Gastrocnemius medialis (tissue), 4 donors: ENCODE measurements around the gene HOXB2. TPM values are rescaled to one million over a fixed set of nuclear protein-coding genes. Genes with fewer than 3 reads are reported as not detected.

Experiments used
- ATAC-seq, 2 donors: fragments of 150-250 bp; one replicate each; pipeline ENCODE4 v1.9.1; 2016
- DNase-seq, 2 donors: peaks; one replicate each; pipeline ENCODE4 v3.0.0-alpha.2; 2019
- H3K27ac ChIP-seq, 4 donors: fragments of 200-600 bp; sonication (generic); 1 replicate in 1 of 4; 2 replicates in 3 of 4; pipeline ENCODE4 v1.5.1; 2016 to 2018; ENCODE audit warnings: mild to moderate bottlenecking in 2 of 4, moderate library complexity in 1 of 4
- H3K27me3 ChIP-seq, 3 donors: fragments of 200-600 bp; sonication (generic) in 2 of 3; 1 replicate in 1 of 3; 2 replicates in 2 of 3; pipeline versions ENCODE4 v1.5.1 to v1.6.0; 2016 to 2019; ENCODE audit warnings: mild to moderate bottlenecking in 1 of 3, moderate library complexity in 1 of 3
- H3K36me3 ChIP-seq, 2 donors: fragments of 200-600 bp; sonication (generic) in 1 of 2; one replicate each; pipeline ENCODE4 v1.5.1; 2017 to 2018
- H3K4me1 ChIP-seq, 2 donors: fragments of 200-600 bp; sonication (generic) in 1 of 2; one replicate each; pipeline ENCODE4 v1.5.1; 2016 to 2017; ENCODE audit warnings: mild to moderate bottlenecking in 2 of 2
- H3K4me3 ChIP-seq, 4 donors: fragments of 200-600 bp; sonication (generic) in 3 of 4; 1 replicate in 1 of 4; 2 replicates in 3 of 4; pipeline ENCODE4 v1.5.1; 2016 to 2019; ENCODE audit warnings: mild to moderate bottlenecking in 2 of 4
- H3K9me3 ChIP-seq, 3 donors: fragments of 200-600 bp; sonication (generic) in 2 of 3; 1 replicate in 1 of 3; 2 replicates in 2 of 3; pipeline ENCODE4 v1.5.1; 2016 to 2019
- CTCF ChIP-seq, 5 experiments: fragments of 450-650 bp in 3 of 5; fragments of 200-600 bp in 2 of 5; sonication (generic) in 2 of 5; IDR thresholded peaks in 4 of 5; conservative IDR thresholded peaks in 1 of 5; 1 replicate in 4 of 5; 2 replicates in 1 of 5; pipeline ENCODE4 v1.5.1; 2016 to 2019; ENCODE audit warnings: antibody characterized with exemption in 5 of 5, mild to moderate bottlenecking in 3 of 5, moderate library complexity in 3 of 5
- POLR2A ChIP-seq, 2 donors: fragments of 450-650 bp; IDR thresholded peaks; one replicate each; pipeline ENCODE4 v1.6.1; 2017; ENCODE audit warnings: antibody characterized with exemption in 2 of 2, mild to moderate bottlenecking in 2 of 2, moderate library complexity in 2 of 2
- in situ Hi-C, 4 donors: fragments of 200-750 bp; cut with MboI; loops; one replicate each; pipeline versions ENCODE4 v1.15.0 to v1.8.0; 2017; ENCODE audit warnings: low sequenced_read_pairs in 4 of 4
- intact Hi-C: fragments of 100-400 bp; cut with DNase I; formaldehyde crosslinking; loops from one replicate; pipeline ENCODE4 v1.15.1; 2023; ENCODE audit warnings: low total_unique reads
- total RNA-seq, 4 donors: library from RNA; depleted of rRNA; stranded (reverse); fragments of >200 nt; gene quantifications; one replicate each; pipeline versions ENCODE4 v1.1.0 to v1.2.3, GENCODE V29; 2016

The HOXB2 gene
- total RNA-seq, 4 donors from 2014 or later, result 4.1 to 22.1 (median 10.4) TPM

DNA sequence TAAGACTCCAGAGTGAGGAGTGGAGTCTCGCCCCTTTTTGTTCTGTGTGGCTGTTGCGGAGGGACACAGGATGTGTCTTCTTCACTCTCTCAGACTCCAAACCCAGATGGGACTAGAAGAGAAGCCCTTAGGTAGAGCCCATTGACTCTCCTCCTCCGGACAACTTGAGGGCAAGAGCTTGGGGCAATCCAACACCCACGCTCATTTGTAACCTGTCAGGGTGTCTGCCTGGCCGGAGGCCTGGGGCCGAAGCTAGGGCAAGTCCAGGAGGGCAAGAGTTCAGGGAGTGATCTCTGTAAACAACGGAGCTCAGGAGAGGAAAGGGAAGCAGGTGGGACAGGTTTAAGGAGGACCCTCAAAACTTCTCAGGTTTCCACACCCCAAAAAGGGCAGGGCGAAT, 12.6 kb downstream of the HOXB2 start:
- no peak overlapping the region for H3K4me3 ChIP-seq
- no peak for ATAC-seq
- TF ChIP-seq CTCF (IDR thresholded peaks at IDR 0.05 in 4 of 5, conservative IDR thresholded peaks at IDR 0.05 in 1 of 5), result no peak
- H3K27ac ChIP-seq, result no peak overlapping the region
- intact Hi-C loops, result no loop called here
- no peaks in the 10 kb centered on the region for H3K4me1 ChIP-seq
- no peak for DNase-seq
- H3K27me3 ChIP-seq, result peaks cover 0 to 12% (median 6%) of the 10 kb centered on the region in 3 donors
- H3K36me3 ChIP-seq, result no peaks in the 10 kb centered on the region
- in situ Hi-C loops, result no loop called here
- H3K9me3 ChIP-seq, result no peaks in the 10 kb centered on the region

DNA sequence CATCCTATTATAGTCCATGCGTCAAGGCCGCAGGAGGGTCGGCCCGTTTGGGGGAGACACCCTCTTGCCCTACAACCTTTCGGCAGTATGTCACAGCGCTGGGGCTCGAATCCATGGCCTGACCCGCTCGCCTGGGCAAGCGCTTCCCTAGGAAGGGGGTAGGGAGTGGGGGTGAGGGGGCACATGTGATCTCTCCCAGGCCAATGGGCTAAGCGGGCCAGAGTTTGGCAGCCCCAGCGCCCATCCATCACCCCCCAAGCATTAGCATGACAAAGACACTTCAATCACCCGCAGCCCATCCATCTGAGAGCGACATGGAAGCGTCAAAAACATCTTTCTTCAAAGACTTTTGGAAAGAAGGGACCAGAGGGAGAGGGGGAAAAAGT, 14.0 kb downstream of the HOXB2 start, which contains the start of gene HOXB1:
Gene HOXB1 (minus strand): TSS at position 125 of the 386 bp plus-strand sequence. CDS start 107 bp downstream, at position 18.
- ATAC-seq, result no peak
- H3K36me3 ChIP-seq, result no peaks in the 10 kb centered on the region
- in situ Hi-C loops, result no loop called here
- H3K27ac ChIP-seq, result no peak within 1 kb of the TSS
- TF ChIP-seq POLR2A (IDR thresholded peaks at IDR 0.05) (no peak), CTCF (IDR thresholded peaks at IDR 0.05 in 4 of 5, conservative IDR thresholded peaks at IDR 0.05 in 1 of 5) (no peak)
- no peaks in the 10 kb centered on the region for H3K4me1 ChIP-seq
- peaks cover 10 to 12% (median 12%) of the 10 kb centered on the region in 3 donors for H3K27me3 ChIP-seq
- H3K4me3 ChIP-seq, result no peak within 1 kb of the TSS
- intact Hi-C loops, result no loop called here
- H3K9me3 ChIP-seq, result no peaks in the 10 kb centered on the region
- DNase-seq, result no peak

GRCh38 chr17:48530208-48530886, 14.6 kb downstream of the HOXB2 start:
- Histone ChIP-seq H3K4me3 (no peak overlapping the region), H3K27me3 (peaks cover 10 to 13% (median 12%) of the 10 kb centered on the region in 3 donors), H3K36me3 (no peaks in the 10 kb centered on the region), H3K27ac (no peak overlapping the region), H3K9me3 (no peaks in the 10 kb centered on the region), H3K4me1 (no peaks in the 10 kb centered on the region)
- intact Hi-C loops, result no loop called here
- in situ Hi-C loops, result no loop called here
- DNase-seq (no peak), ATAC-seq (no peak)
- no peak for TF ChIP-seq CTCF (IDR thresholded peaks at IDR 0.05 in 4 of 5, conservative IDR thresholded peaks at IDR 0.05 in 1 of 5)
- TF ChIP-seq POLR2A (IDR thresholded peaks at IDR 0.05), result no peak

DNA sequence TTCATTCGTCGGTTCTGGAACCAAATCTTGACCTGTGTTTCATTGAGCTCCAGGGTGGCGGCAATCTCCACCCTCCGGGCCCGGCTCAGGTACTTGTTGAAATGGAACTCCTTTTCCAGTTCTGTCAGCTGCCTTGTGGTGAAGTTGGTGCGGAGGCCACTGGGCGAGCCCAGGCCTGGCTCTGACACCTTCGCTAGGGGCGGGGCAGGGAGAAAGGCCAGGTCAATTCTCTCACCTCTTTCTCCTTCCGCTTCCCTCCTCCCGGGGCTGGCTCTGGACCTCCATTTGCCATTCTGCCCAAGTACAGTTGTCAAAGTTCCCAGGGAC, 15.3 kb downstream of the HOXB2 start:
- DNase-seq, result no peak

More for the DNA sequence above, 15.3 kb downstream of the HOXB2 start:
- intact Hi-C loops, result no loop called here
- H3K9me3 ChIP-seq, result no peaks in the 10 kb centered on the region
- in situ Hi-C loops, result no loop called here
- no peaks in the 10 kb centered on the region for H3K36me3 ChIP-seq
- H3K4me3 ChIP-seq, result no peak overlapping the region
- no peak for ATAC-seq
- no peak for TF ChIP-seq POLR2A (IDR thresholded peaks at IDR 0.05)
- TF ChIP-seq CTCF (IDR thresholded peaks at IDR 0.05 in 4 of 5, conservative IDR thresholded peaks at IDR 0.05 in 1 of 5), result no peak
- no peaks in the 10 kb centered on the region for H3K4me1 ChIP-seq
- no peak overlapping the region for H3K27ac ChIP-seq
- peaks cover 10 to 13% (median 12%) of the 10 kb centered on the region in 3 donors for H3K27me3 ChIP-seq
